Subcutaneous adipose tissue (tissue), 4 donors: ENCODE results near the gene SERINC2. TPM values are rescaled to one million over a fixed set of nuclear protein-coding genes. Genes with fewer than 3 reads are reported as not detected.

ENCODE experiments used
- CTCF ChIP-seq: fragments of 450-650 bp; IDR thresholded peaks from one replicate; pipeline ENCODE4 v1.5.1; 2016; ENCODE audit warnings: low read depth, mild to moderate bottlenecking, control low read depth, antibody characterized with exemption, moderate library complexity
- total RNA-seq, 4 donors: library from RNA; depleted of rRNA; stranded (reverse); fragments of >200 nt; gene quantifications; one replicate each; pipeline ENCODE4 v1.1.0, GENCODE V29; 2016

Gene SERINC2
- total RNA-seq, 4 donors from 2014 or later: 1.6 to 11.0 (median 7.2) TPM

GRCh38 chr1:31376375-31377134 is 36.5 kb upstream of the SERINC2 start:
- no peak for TF ChIP-seq CTCF

- TF ChIP-seq CTCF: no peak
Observed at GRCh38 chr1:31377364-31377863, 35.6 kb upstream of the SERINC2 start.

- no peak for TF ChIP-seq CTCF
Observed at GRCh38 chr1:31378001-31378400, 35.0 kb upstream of the SERINC2 start.

GRCh38 chr1:31380181-31380580 is 32.8 kb upstream of the SERINC2 start:
- TF ChIP-seq CTCF: no peak

GRCh38 chr1:31381394-31382294 is 31.4 kb upstream of the SERINC2 start:
- TF ChIP-seq CTCF: no peak

- TF ChIP-seq CTCF: no peak
Observed at GRCh38 chr1:31382379-31382989, 30.5 kb upstream of the SERINC2 start.
